Measurements from ENCODE around the gene ZFPM1.

Gene ZFPM1

DNA sequence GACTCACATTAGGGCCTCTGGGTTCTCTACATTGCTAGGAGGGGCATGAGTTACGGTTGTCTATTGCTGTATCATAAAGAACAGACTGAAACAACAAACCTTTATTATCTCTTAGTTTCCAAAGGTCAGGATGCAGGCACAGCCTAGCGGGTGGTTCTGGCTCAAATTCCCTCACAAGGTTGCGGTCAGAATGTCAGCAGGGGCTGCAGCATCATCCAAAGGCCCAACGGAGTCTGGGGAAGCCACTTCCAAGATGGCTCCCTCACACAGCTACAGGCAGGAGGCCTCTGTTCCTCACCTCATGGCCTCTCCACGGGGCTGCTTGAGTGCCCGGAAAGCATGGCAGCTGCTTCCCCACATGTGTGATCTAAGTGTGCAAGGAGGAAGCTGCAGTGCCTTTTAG, 29.6 kb upstream of the ZFPM1 start:
- TF ChIP-seq, protein P1, sequence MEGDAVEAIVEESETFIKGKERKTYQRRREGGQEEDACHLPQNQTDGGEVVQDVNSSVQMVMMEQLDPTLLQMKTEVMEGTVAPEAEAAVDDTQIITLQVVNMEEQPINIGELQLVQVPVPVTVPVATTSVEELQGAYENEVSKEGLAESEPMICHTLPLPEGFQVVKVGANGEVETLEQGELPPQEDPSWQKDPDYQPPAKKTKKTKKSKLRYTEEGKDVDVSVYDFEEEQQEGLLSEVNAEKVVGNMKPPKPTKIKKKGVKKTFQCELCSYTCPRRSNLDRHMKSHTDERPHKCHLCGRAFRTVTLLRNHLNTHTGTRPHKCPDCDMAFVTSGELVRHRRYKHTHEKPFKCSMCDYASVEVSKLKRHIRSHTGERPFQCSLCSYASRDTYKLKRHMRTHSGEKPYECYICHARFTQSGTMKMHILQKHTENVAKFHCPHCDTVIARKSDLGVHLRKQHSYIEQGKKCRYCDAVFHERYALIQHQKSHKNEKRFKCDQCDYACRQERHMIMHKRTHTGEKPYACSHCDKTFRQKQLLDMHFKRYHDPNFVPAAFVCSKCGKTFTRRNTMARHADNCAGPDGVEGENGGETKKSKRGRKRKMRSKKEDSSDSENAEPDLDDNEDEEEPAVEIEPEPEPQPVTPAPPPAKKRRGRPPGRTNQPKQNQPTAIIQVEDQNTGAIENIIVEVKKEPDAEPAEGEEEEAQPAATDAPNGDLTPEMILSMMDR (IDR thresholded peaks at IDR 0.05; ENCODE audit: low read depth, low read length) = no peak
- no peak overlapping the region for H3K4me3 ChIP-seq (replicated peaks in 1 of 2; ENCODE audit: low read depth in 2 of 2, low read length in 2 of 2)
- DNase-seq (ENCODE audit: low read depth in 2 of 2) = no peak

DNA sequence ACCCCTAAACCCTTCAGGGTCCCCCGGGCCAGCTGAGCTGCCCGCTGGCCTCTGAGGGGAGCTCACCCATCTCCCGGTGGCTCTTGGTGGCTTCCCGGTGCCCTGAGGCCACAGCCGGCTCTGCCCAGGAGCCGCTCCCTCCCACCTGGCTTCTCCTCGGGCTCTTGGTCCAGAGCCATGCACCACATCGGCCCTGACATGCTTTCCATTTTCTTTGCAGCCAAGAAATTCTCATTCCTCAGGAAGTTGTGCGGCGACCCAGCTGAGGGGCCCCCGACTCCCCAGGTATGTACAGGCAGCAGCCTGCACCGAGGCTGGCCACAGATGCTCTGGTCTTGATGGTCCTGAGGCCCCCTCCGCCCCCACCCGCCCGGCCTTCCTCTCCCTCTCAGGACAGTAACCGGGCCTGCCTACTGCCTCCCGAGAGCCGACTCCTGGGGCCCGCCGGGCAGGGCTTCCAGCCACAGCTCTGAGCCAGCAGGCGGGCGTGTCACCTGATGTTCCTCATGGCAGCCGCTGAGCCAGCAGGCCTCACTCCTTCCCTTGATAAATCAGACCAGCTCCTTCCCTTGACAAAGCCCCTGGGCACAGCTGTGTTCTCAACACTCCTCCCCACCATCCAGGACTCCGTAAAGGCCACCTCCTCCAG, 28.4 kb upstream of the ZFPM1 start:
- H3K4me3 ChIP-seq (replicated peaks in 1 of 2; ENCODE audit: low read depth in 2 of 2, low read length in 2 of 2) = no peak overlapping the region
- DNase-seq (ENCODE audit: low read depth in 2 of 2) = no peak
- TF ChIP-seq, protein P1 (IDR thresholded peaks at IDR 0.05; ENCODE audit: low read depth, low read length) = no peak

DNA sequence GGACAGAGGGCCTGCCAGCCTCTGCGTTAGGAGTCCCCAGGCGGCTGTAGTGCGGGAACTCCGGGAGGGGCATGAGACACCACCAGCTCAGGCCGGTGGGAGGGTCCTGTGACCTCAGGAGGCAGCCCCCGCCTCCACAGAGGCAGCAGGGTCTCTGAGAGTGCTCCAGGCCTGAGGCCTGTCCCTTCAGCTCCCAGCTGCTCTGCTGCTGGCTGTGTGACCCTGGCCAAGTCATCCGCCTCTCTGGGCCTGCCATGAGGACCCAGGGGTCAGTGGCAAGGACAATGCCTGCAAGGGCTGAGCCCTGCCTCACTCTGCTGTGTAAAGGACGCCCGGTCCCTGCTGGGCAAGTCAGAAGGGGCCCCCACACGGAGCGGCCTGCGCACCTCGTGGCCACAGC, 27.1 kb upstream of the ZFPM1 start:
- no peak overlapping the region for H3K4me3 ChIP-seq (replicated peaks in 1 of 2; ENCODE audit: low read depth in 2 of 2, low read length in 2 of 2)
- no peak for DNase-seq (ENCODE audit: low read depth in 2 of 2)
- TF ChIP-seq, protein P1 (IDR thresholded peaks at IDR 0.05; ENCODE audit: low read depth, low read length) = no peak

DNA sequence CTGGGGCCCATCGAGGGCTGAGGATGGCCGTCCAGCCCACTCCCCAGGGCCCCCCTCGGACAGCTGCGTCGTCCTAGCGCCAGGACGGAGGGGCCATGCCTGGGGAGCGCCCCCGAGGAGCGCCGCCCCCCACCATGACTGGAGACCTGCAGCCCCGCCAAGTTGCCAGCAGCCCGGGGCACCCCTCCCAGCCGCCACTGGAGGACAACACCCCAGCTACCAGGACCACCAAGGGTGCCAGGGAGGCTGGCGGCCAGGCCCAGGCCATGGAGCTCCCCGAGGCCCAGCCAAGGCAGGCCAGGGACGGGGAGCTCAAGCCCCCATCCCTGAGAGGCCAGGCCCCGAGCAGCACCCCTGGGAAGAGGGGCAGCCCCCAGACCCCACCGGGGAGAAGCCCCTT, 25.7 kb upstream of the ZFPM1 start:
- TF ChIP-seq, protein P1 (IDR thresholded peaks at IDR 0.05; ENCODE audit: low read depth, low read length) = no peak

DNA sequence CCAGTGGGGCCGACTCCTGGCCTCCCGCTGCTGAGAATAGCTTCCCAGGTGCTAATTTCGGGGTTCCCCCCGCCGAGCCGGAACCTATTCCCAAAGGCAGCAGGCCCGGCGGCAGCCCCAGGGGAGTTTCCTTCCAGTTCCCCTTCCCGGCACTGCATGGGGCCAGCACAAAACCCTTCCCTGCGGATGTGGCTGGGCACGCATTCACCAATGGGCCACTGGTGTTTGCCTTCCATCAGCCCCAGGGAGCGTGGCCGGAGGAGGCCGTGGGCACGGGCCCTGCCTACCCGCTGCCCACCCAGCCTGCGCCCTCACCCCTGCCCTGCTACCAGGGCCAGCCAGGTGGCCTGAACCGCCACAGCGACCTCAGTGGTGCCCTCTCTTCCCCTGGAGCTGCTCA, 24.9 kb upstream of the ZFPM1 start:
- no peak overlapping the region for H3K4me3 ChIP-seq (replicated peaks in 1 of 2; ENCODE audit: low read depth in 2 of 2, low read length in 2 of 2)
- TF ChIP-seq, protein P1 (IDR thresholded peaks at IDR 0.05; ENCODE audit: low read depth, low read length) = no peak
- DNase-seq (ENCODE audit: low read depth in 2 of 2) = no peak

More for the DNA sequence above, 25.7 kb upstream of the ZFPM1 start:
- H3K4me3 ChIP-seq (replicated peaks in 1 of 2; ENCODE audit: low read depth in 2 of 2, low read length in 2 of 2) = no peak overlapping the region
- no peak for DNase-seq (ENCODE audit: low read depth in 2 of 2)

DNA sequence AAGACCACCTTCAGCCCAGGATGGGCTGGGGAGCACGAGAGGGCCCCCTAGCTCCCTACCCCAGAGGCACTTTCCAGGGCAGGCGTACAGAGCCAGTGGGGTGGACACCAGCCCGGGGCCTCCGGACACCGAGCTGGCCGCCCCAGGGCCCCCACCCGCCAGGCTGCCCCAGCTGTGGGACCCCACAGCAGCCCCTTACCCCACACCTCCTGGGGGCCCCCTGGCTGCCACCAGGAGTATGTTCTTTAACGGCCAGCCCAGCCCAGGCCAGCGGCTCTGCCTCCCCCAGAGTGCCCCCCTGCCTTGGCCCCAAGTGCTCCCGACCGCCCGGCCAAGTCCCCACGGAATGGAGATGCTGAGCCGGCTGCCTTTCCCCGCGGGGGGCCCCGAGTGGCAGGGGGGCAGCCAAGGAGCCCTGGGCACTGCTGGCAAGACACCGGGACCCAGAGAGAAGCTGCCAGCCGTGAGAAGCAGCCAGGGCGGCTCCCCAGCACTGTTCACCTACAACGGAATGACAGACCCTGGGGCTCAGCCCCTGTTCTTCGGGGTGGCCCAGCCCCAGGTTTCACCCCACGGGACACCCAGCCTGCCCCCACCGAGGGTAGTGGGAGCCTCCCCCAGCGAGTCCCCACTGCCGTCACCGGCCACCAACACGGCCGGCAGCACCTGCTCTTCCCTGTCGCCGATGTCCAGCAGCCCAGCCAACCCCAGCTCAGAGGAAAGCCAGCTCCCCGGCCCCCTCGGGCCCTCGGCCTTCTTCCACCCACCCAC, 24.3 kb upstream of the ZFPM1 start:
- H3K4me3 ChIP-seq (replicated peaks in 1 of 2; ENCODE audit: low read depth in 2 of 2, low read length in 2 of 2) = no peak overlapping the region
- DNase-seq (ENCODE audit: low read depth in 2 of 2) = no peak
- TF ChIP-seq, protein P1 (IDR thresholded peaks at IDR 0.05; ENCODE audit: low read depth, low read length) = peak; percentile 2
